GM12891 (cell line): ENCODE data around the gene GFPT1.

Experiments
- POLR2A ChIP-seq: IDR thresholded peaks from 2 replicates; pipeline ENCODE4 v1.6.1; 2011; ENCODE audit warnings: low read depth, low read length, control low read depth
- POLR2AphosphoS5 ChIP-seq: IDR thresholded peaks from 2 replicates; pipeline ENCODE4 v1.6.1; 2011; ENCODE audit warnings: low read depth, low read length, control low read depth
- POU2F2 ChIP-seq: IDR thresholded peaks from 2 replicates; pipeline ENCODE4 v1.6.1; 2011; ENCODE audit warnings: low read depth, mild to moderate bottlenecking, control low read depth, low read length, moderate library complexity
- SPI1 ChIP-seq: IDR thresholded peaks from 2 replicates; pipeline ENCODE4 v1.6.1; 2011; ENCODE audit warnings: low read depth, low read length, control low read depth
- TAF1 ChIP-seq: IDR thresholded peaks from 2 replicates; pipeline ENCODE4 v1.6.1; 2011; ENCODE audit warnings: low read depth, low read length, control low read depth

DNA sequence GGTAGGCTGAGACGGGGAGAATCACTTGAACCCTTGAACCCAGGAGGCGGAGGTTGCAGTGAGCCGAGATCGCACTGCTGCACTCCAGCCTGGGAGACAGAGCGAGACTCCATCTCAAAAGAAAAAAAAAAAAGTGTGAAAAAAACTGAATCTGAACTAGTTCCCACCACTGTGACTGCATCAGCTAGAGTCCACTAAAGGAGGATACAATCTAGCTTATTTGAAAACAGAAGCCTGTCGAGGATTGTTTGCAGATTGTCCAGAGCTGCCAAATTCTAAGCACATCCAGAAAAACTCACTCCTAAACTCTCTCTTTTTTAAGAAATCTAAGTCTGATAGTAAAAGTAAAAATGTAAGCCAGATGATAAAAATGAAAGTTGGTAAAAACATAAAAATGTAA lies 10.6 kb downstream of the GFPT1 start:
- TF ChIP-seq POLR2A = no peak
- TF ChIP-seq POLR2AphosphoS5 = no peak
- TF ChIP-seq TAF1 = no peak
- TF ChIP-seq SPI1 = no peak
- TF ChIP-seq POU2F2 = no peak
